ENCODE data around the gene ENKUR. TPM values are rescaled to one million over a fixed set of nuclear protein-coding genes. Genes with fewer than 3 reads are reported as not detected.

Gene ENKUR
- total RNA-seq, 1 donor from 2014 or later, result not detected

DNA sequence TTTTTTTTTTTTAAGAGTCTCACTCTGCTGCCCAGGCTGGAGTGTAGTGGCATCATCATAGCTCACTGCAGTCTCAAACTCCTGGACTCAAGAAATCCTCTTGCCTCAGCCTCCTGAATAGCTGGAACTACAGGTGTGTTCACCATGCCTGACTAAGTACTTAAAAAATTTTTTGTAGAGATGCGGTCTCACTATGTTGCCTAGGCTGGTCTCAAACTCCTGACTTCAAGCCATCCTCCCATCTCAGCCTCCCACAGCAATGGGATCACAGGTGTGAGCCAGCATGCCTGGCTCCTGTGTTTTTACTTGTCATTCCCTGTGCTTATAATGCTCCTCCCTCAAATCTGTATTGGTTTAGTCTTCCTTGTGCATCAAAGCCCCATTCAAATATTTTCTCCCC is 47.2 kb upstream of the ENKUR start:
- no peak for DNase-seq (ENCODE audit: low spot score)
- Mint-ChIP-seq H3K4me1 (peaks cover 11% of the 10 kb centered on the region), H3K36me3 (no peaks in the 10 kb centered on the region), H3K9me3 (no peaks in the 10 kb centered on the region), H3K27ac (no peak overlapping the region), H3K27me3 (ENCODE audit: insufficient read depth, low read depth) (peaks cover 7% of the 10 kb centered on the region), H3K4me3 (no peak overlapping the region)
- Histone ChIP-seq H3K79me2 (ENCODE audit: low read depth) (no peaks in the 10 kb centered on the region), H3K27ac (no peak overlapping the region), H3K9me3 (ENCODE audit: low read depth) (no peaks in the 10 kb centered on the region), H3K27me3 (no peaks in the 10 kb centered on the region), H2AFZ (replicated peaks) (no peak overlapping the region), H3F3A (ENCODE audit: low read depth) (no peaks in the 10 kb centered on the region), H3K9ac (no peak overlapping the region), H3K4me2 (no peak overlapping the region), H3K36me3 (no peaks in the 10 kb centered on the region), H3K4me1 (no peaks in the 10 kb centered on the region), H3K4me3 (no peak overlapping the region), H4K20me1 (ENCODE audit: low read depth) (no peaks in the 10 kb centered on the region)
- TF ChIP-seq, protein P1, sequence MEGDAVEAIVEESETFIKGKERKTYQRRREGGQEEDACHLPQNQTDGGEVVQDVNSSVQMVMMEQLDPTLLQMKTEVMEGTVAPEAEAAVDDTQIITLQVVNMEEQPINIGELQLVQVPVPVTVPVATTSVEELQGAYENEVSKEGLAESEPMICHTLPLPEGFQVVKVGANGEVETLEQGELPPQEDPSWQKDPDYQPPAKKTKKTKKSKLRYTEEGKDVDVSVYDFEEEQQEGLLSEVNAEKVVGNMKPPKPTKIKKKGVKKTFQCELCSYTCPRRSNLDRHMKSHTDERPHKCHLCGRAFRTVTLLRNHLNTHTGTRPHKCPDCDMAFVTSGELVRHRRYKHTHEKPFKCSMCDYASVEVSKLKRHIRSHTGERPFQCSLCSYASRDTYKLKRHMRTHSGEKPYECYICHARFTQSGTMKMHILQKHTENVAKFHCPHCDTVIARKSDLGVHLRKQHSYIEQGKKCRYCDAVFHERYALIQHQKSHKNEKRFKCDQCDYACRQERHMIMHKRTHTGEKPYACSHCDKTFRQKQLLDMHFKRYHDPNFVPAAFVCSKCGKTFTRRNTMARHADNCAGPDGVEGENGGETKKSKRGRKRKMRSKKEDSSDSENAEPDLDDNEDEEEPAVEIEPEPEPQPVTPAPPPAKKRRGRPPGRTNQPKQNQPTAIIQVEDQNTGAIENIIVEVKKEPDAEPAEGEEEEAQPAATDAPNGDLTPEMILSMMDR (IDR thresholded peaks at IDR 0.05), result no peak
- TF ChIP-seq EZH2phosphoT487 (IDR thresholded peaks at IDR 0.05) (no peak), EZH2 (IDR thresholded peaks at IDR 0.05) (no peak)

DNA sequence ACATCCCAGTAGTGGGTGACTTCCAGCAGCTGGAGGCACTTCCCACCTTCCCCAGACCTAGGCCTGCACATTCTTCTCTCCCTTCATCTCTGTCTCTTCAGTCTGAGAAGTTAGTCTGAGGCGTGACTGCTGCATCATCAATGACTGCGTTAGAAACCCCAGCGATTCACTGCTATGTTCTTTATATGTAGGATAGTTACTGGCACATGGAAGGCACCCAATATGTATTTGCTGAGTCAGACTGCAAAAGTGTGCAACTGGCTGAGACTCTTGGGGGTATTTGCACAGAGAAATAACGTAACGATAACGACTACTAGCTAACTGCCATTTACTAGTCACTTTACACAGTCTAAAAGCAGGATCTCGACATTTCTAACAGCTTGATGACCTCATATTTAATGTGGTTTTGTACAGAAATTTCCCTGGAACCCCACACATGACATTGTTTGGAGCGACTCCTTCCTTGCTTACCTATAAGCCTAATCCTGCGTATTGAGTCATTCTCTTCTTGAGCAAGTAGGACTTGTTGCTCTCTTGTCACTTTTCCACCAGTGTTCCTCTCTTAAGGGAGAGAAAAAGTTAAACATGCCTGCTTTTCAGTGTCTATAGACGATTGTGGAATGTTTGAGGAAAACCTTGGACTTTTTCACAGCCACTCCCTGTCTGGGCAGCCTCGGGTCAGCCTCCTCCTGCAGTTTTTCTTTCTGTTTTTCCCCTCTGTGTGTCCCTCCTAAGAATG is 45.9 kb upstream of the ENKUR start:
- Histone ChIP-seq H3K4me2 (no peak overlapping the region), H3K4me3 (no peak overlapping the region)

DNA sequence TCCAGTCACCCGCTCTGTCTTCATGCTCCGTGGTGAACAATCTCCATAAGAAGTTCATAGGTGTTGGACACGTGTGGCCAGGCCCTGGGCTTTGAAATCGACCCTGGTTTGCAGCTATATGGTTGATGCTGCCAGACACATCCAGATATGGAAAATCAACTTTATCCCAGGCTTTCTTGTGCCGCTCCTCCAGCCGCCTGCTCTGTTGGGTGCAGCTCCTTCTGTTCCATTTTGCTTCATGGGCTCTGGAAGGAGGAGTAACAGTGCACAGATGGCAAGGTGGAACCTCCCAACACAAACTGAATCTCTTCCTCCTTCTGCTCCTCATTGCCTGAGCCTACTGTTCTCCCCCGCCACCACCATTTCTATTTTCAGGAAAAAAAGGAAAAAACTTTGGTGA is 45.2 kb upstream of the ENKUR start:
- Histone ChIP-seq H3K27ac (no peak overlapping the region), H4K20me1 (ENCODE audit: low read depth) (no peaks in the 10 kb centered on the region), H3K79me2 (ENCODE audit: low read depth) (no peaks in the 10 kb centered on the region), H3K4me2 (no peak overlapping the region), H2AFZ (replicated peaks) (no peak overlapping the region), H3K9ac (no peak overlapping the region), H3K36me3 (no peaks in the 10 kb centered on the region), H3K9me3 (ENCODE audit: low read depth) (no peaks in the 10 kb centered on the region), H3F3A (ENCODE audit: low read depth) (no peaks in the 10 kb centered on the region), H3K4me3 (no peak overlapping the region), H3K4me1 (no peaks in the 10 kb centered on the region), H3K27me3 (no peaks in the 10 kb centered on the region)
- Mint-ChIP-seq H3K9me3 (no peaks in the 10 kb centered on the region), H3K27me3 (ENCODE audit: insufficient read depth, low read depth) (peaks cover 5% of the 10 kb centered on the region), H3K4me1 (peaks cover 10% of the 10 kb centered on the region), H3K4me3 (no peak overlapping the region), H3K27ac (no peak overlapping the region), H3K36me3 (no peaks in the 10 kb centered on the region)
- TF ChIP-seq EZH2phosphoT487 (IDR thresholded peaks at IDR 0.05) (no peak), EZH2 (IDR thresholded peaks at IDR 0.05) (no peak)
- TF ChIP-seq, protein P1 (IDR thresholded peaks at IDR 0.05), result no peak
- no peak for DNase-seq (ENCODE audit: low spot score)

More for the DNA sequence above, 45.9 kb upstream of the ENKUR start:
- Histone ChIP-seq H3K9ac (no peak overlapping the region), H2AFZ (replicated peaks) (no peak overlapping the region), H3K27ac (no peak overlapping the region), H3F3A (ENCODE audit: low read depth) (no peaks in the 10 kb centered on the region), H4K20me1 (ENCODE audit: low read depth) (no peaks in the 10 kb centered on the region), H3K36me3 (no peaks in the 10 kb centered on the region), H3K4me1 (no peaks in the 10 kb centered on the region), H3K79me2 (ENCODE audit: low read depth) (no peaks in the 10 kb centered on the region), H3K27me3 (no peaks in the 10 kb centered on the region), H3K9me3 (ENCODE audit: low read depth) (no peaks in the 10 kb centered on the region)
- Mint-ChIP-seq H3K36me3 (no peaks in the 10 kb centered on the region), H3K4me1 (peaks cover 10% of the 10 kb centered on the region), H3K4me3 (no peak overlapping the region), H3K9me3 (no peaks in the 10 kb centered on the region), H3K27me3 (ENCODE audit: insufficient read depth, low read depth) (peaks cover 7% of the 10 kb centered on the region), H3K27ac (no peak overlapping the region)
- no peak for TF ChIP-seq EZH2 (IDR thresholded peaks at IDR 0.05)
- no peak for TF ChIP-seq EZH2phosphoT487 (IDR thresholded peaks at IDR 0.05)
- TF ChIP-seq, protein P1 (IDR thresholded peaks at IDR 0.05), result no peak
- no peak for DNase-seq (ENCODE audit: low spot score)

All from neural progenitor cell (in vitro differentiated cells).